Sigmoid colon (tissue), 4 donors: ENCODE measurements around the gene TRAF4.
"Not testable (repeated sequence)": the region's sequence is repeated elsewhere in the genome, so short reads cannot be mapped to it uniquely, and the experiment has no call there.

ENCODE experiments used
- POLR2A ChIP-seq, 2 donors: fragments of 450-650 bp; IDR thresholded peaks; one replicate each; pipeline ENCODE4 v1.6.1; 2016; ENCODE audit warnings: antibody characterized with exemption in 2 of 2, mild to moderate bottlenecking in 2 of 2, moderate library complexity in 2 of 2
- POLR2AphosphoS5 ChIP-seq, 4 donors: sonication (generic); formaldehyde crosslinking; IDR thresholded peaks; one replicate each; pipeline ENCODE4 v1.6.1; 2017; ENCODE audit warnings: antibody characterized with exemption in 4 of 4

- TF ChIP-seq POLR2A, POLR2AphosphoS5 (IDR thresholded peaks at IDR 0.05): not testable (repeated sequence)
These were observed 19.8 kb upstream of the TRAF4 start for GRCh38 chr17:28723836-28724499.
